OCI-LY3 (cell line): Measurements from ENCODE around the gene PNLIPRP2.

Source experiments
- H2AFZ ChIP-seq: fragments of 200-600, 300-600 bp; shearing (Covaris generic); 2 replicates; pipeline ENCODE4 v1.6.0; 2014; ENCODE audit warnings: antibody characterized with exemption, low read depth, low read length
- H3K27ac ChIP-seq: fragments of 200-600, 300-600 bp; sonication (generic); 2 replicates; pipeline ENCODE4 v1.5.1; 2014; ENCODE audit warnings: mild to moderate bottlenecking, low read length, moderate library complexity, mixed read lengths
- H3K27me3 ChIP-seq: fragments of 200-600, 300-600 bp; sonication (generic); 2 replicates; pipeline ENCODE4 v1.6.1; 2014; ENCODE audit warnings: low read depth, low read length, mixed read lengths
- H3K36me3 ChIP-seq: fragments of 200-600, 300-600 bp; sonication (generic); replicated peaks from 2 replicates; pipeline ENCODE3; 2014; ENCODE audit warnings: low read depth, low read length, mixed read lengths
- H3K4me1 ChIP-seq: fragments of 300-600, 200-600 bp; sonication (generic); 2 replicates; pipeline ENCODE4 v1.6.1; 2014; ENCODE audit warnings: low read length, mixed read lengths
- H3K4me2 ChIP-seq: fragments of 200-600, 300-600 bp; sonication (generic); 2 replicates; pipeline ENCODE4 v1.6.1; 2014; ENCODE audit warnings: low read length, mixed read lengths
- H3K4me3 ChIP-seq: fragments of 300-600, 200-600 bp; sonication (generic); 2 replicates; pipeline ENCODE4 v1.5.1; 2014; ENCODE audit warnings: antibody characterized with exemption, mild to moderate bottlenecking, low read length, moderate library complexity
- H3K79me2 ChIP-seq: fragments of 300-600, 200-600 bp; shearing (Covaris generic); 2 replicates; pipeline ENCODE4 v1.6.1; 2014; ENCODE audit warnings: mild to moderate bottlenecking, low read length, mixed read lengths
- H3K9ac ChIP-seq: fragments of 300-600, 200-600 bp; shearing (Covaris generic); 2 replicates; pipeline ENCODE4 v1.6.0; 2014; ENCODE audit warnings: mild to moderate bottlenecking, low read length, moderate library complexity
- H3K9me3 ChIP-seq: fragments of 200-600, 300-600 bp; shearing (Covaris generic); 2 replicates; pipeline ENCODE4 v1.6.1; 2014; ENCODE audit warnings: low read length, mixed read lengths; ENCODE audit not compliant: insufficient read depth
- H4K20me1 ChIP-seq: fragments of 200-600, 300-600 bp; sonication (generic); 2 replicates; pipeline ENCODE4 v1.6.1; 2016; ENCODE audit warnings: low read length, mixed read lengths; ENCODE audit not compliant: insufficient read depth
- EZH2phosphoT487 ChIP-seq: fragments of 200-600 bp; shearing (Covaris generic); IDR thresholded peaks from 2 replicates; pipeline ENCODE4 v1.6.1; 2018; ENCODE audit warnings: antibody characterized with exemption, mixed run types, low read depth
- TF ChIP-seq, protein P1 (sequence below): fragments of 200-600, 300-600 bp; sonication (generic); IDR thresholded peaks from 2 replicates; pipeline ENCODE4 v1.5.1; 2014; ENCODE audit warnings: antibody characterized with exemption, low read length, low read depth

The PNLIPRP2 gene

GRCh38 chr10:116655568-116655967 is 34.8 kb downstream of the PNLIPRP2 start:
- no peak for TF ChIP-seq EZH2phosphoT487
- TF ChIP-seq, protein P1, sequence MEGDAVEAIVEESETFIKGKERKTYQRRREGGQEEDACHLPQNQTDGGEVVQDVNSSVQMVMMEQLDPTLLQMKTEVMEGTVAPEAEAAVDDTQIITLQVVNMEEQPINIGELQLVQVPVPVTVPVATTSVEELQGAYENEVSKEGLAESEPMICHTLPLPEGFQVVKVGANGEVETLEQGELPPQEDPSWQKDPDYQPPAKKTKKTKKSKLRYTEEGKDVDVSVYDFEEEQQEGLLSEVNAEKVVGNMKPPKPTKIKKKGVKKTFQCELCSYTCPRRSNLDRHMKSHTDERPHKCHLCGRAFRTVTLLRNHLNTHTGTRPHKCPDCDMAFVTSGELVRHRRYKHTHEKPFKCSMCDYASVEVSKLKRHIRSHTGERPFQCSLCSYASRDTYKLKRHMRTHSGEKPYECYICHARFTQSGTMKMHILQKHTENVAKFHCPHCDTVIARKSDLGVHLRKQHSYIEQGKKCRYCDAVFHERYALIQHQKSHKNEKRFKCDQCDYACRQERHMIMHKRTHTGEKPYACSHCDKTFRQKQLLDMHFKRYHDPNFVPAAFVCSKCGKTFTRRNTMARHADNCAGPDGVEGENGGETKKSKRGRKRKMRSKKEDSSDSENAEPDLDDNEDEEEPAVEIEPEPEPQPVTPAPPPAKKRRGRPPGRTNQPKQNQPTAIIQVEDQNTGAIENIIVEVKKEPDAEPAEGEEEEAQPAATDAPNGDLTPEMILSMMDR: no peak
- H2AFZ ChIP-seq: no peak overlapping the region
- no peaks in the 10 kb centered on the region for H3K9me3 ChIP-seq
- H3K27ac ChIP-seq: no peak overlapping the region
- H3K79me2 ChIP-seq: no peaks in the 10 kb centered on the region
- H3K4me1 ChIP-seq: no peaks in the 10 kb centered on the region
- H3K27me3 ChIP-seq: no peaks in the 10 kb centered on the region
- H4K20me1 ChIP-seq: no peaks in the 10 kb centered on the region
- H3K4me3 ChIP-seq: no peak overlapping the region
- H3K36me3 ChIP-seq: no peaks in the 10 kb centered on the region
- H3K4me2 ChIP-seq: no peak overlapping the region
- no peak overlapping the region for H3K9ac ChIP-seq

DNA sequence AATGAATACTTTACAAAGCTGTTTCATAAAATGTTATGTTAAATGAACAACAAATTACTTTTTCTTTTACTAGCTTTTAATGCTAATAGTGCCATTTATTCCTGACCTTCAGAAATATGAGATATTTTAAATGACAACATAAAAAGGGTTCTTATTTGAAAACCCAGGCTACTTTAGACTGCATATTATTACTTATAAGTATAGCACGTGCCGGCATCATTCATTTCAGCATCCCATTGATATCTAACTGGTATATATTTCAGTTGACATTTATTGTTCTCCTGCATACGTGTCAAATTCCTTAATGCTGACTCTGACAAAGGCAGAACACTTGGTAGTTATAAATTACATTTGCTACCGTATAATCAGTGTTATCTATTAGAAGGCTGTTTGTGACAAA is 35.3 kb downstream of the PNLIPRP2 start:
- H4K20me1 ChIP-seq: no peaks in the 10 kb centered on the region
- no peak overlapping the region for H3K4me2 ChIP-seq
- H3K9ac ChIP-seq: no peak overlapping the region
- no peaks in the 10 kb centered on the region for H3K79me2 ChIP-seq
- H2AFZ ChIP-seq: no peak overlapping the region
- H3K27ac ChIP-seq: no peak overlapping the region
- H3K27me3 ChIP-seq: no peaks in the 10 kb centered on the region
- H3K9me3 ChIP-seq: no peaks in the 10 kb centered on the region
- no peaks in the 10 kb centered on the region for H3K4me1 ChIP-seq
- no peaks in the 10 kb centered on the region for H3K36me3 ChIP-seq
- TF ChIP-seq, protein P1: no peak
- no peak for TF ChIP-seq EZH2phosphoT487
- no peak overlapping the region for H3K4me3 ChIP-seq

- H2AFZ ChIP-seq: no peak overlapping the region
- H3K4me1 ChIP-seq: no peaks in the 10 kb centered on the region
- H4K20me1 ChIP-seq: no peaks in the 10 kb centered on the region
- H3K4me3 ChIP-seq: no peak overlapping the region
- H3K27ac ChIP-seq: no peak overlapping the region
- no peak overlapping the region for H3K4me2 ChIP-seq
- no peaks in the 10 kb centered on the region for H3K79me2 ChIP-seq
- no peaks in the 10 kb centered on the region for H3K27me3 ChIP-seq
- no peak overlapping the region for H3K9ac ChIP-seq
- no peaks in the 10 kb centered on the region for H3K9me3 ChIP-seq
- TF ChIP-seq EZH2phosphoT487: no peak
- TF ChIP-seq, protein P1: no peak
- H3K36me3 ChIP-seq: no peaks in the 10 kb centered on the region
These were observed 37.3 kb downstream of the PNLIPRP2 start for GRCh38 chr10:116657863-116658551.

DNA sequence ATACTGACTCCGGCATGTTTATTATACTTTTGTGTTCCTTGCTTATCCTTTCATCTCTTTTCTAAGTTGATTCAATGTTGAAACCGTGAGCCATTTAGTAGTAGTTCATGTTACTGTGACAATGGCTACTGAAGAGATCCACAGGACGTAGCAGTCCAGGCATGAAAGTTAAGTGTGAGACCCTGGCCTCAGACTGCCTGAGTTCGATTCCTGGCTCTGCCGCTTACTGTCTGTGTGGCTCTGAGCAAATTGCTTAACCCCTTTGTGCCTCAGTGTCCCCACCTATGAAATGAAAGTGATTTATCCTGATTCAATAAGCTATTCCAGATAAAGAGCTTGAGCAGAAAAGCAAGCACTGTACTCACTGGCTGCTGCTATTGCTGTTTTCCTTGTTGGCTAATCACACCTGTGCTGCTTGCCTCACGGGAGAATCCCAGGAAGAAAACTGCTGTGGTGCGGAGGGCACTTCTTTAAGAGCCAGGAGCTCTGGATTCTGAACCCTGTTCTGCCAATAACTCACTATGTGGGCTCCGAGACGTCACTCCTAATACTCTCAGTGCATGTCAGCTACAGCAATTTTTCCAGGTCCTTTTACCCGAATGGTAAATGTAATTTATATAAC is 38.4 kb downstream of the PNLIPRP2 start:
- Histone ChIP-seq H3K9me3 (no peaks in the 10 kb centered on the region), H2AFZ (no peak overlapping the region), H4K20me1 (no peaks in the 10 kb centered on the region), H3K9ac (no peak overlapping the region), H3K4me2 (no peak overlapping the region), H3K4me1 (no peaks in the 10 kb centered on the region), H3K79me2 (no peaks in the 10 kb centered on the region), H3K27ac (no peak overlapping the region), H3K4me3 (no peak overlapping the region), H3K36me3 (no peaks in the 10 kb centered on the region), H3K27me3 (no peaks in the 10 kb centered on the region)
- TF ChIP-seq, protein P1: no peak
- TF ChIP-seq EZH2phosphoT487: no peak
